C4-2B (cell line): ENCODE data around the gene LMF1.

Experiments used
- H3K27ac ChIP-seq: fragments of 450-650 bp; 2 replicates; pipeline ENCODE4 v1.5.1; 2017
- ZFX ChIP-seq: fragments of 450-650 bp; IDR thresholded peaks from 2 replicates; pipeline ENCODE4 v1.6.1; 2017
- TF ChIP-seq, protein P1 (sequence below): fragments of 450-650 bp; conservative IDR thresholded peaks from 2 replicates; pipeline ENCODE4 v1.5.1; 2017; ENCODE audit warnings: mild to moderate bottlenecking

The LMF1 gene

DNA sequence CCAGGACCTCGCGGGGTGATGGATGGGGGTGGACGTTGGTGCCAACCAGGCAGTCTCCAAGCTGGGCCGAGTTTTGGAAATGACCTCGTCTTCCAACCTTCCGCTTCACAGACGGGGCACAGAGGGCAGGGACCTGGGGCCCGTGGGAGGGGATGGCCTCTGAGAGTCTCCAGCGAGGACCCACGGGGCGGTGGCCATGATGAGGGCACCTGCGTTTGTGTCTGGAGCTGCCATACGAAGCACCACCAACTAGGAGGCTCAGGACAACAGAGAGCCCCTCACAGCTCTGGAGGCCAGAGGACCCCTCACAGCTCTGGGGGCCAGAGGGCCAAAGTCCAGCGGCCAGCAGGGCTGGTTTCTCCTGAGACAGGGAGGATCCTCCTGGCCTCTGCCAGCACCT is 37.3 kb upstream of the LMF1 start:
- TF ChIP-seq, protein P1, sequence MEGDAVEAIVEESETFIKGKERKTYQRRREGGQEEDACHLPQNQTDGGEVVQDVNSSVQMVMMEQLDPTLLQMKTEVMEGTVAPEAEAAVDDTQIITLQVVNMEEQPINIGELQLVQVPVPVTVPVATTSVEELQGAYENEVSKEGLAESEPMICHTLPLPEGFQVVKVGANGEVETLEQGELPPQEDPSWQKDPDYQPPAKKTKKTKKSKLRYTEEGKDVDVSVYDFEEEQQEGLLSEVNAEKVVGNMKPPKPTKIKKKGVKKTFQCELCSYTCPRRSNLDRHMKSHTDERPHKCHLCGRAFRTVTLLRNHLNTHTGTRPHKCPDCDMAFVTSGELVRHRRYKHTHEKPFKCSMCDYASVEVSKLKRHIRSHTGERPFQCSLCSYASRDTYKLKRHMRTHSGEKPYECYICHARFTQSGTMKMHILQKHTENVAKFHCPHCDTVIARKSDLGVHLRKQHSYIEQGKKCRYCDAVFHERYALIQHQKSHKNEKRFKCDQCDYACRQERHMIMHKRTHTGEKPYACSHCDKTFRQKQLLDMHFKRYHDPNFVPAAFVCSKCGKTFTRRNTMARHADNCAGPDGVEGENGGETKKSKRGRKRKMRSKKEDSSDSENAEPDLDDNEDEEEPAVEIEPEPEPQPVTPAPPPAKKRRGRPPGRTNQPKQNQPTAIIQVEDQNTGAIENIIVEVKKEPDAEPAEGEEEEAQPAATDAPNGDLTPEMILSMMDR = no peak
- no peak for TF ChIP-seq ZFX
- H3K27ac ChIP-seq = no peak overlapping the region

DNA sequence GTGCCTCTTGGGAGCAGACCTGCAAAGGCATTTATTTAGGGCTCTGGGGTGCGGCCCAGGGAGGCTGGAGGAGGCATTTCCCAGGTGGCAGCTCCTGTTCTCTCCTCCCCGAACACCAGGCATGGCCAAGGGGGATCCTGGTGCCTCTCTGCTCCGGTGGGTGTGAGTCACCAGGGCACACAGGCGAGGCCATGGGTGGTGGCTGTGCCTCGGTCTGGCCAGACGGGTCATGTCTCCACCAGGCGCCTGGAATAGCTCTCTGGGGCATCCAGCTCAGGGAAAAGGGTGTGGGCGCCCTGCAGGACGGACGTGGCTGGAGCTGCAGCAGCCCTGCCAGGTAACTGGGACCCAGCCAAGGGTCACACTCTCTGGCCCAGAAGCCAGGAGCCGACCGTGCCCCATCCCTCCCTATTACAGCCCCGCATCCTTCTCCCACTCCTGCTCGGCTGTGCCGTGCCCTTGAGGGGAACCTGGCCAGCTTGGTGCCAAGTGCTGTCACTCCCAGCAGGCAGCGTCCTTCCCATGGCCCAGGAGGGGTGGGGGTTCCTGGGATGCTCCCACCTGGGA is 36.6 kb upstream of the LMF1 start:
- no peak overlapping the region for H3K27ac ChIP-seq
- TF ChIP-seq, protein P1 = no peak
- TF ChIP-seq ZFX = no peak

DNA sequence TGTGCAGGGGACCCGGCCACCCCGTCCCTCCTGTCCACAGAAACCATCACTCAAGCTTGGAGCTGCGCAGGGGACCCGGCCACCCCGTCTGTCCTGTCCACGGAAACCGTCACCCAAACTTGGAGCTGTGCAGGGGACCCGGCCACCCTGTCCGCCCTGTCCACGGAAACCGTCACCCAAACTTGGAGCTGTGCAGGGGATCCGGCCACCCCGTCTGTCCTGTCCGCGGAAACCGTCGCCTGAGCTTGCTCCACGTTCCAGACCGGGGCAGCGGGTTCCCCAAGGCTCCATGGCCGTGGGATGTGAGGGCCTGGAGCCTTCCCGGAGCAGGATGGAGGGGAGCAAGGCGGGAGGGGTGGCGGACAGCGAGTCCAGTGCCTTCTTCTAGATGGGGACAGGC is 36.0 kb upstream of the LMF1 start:
- TF ChIP-seq, protein P1 = no peak
- TF ChIP-seq ZFX = no peak
- H3K27ac ChIP-seq = no peak overlapping the region

- TF ChIP-seq, protein P1 = no peak
- no peak for TF ChIP-seq ZFX
These were observed 34.5 kb upstream of the LMF1 start for GRCh38 chr16:1005286-1005685.

DNA sequence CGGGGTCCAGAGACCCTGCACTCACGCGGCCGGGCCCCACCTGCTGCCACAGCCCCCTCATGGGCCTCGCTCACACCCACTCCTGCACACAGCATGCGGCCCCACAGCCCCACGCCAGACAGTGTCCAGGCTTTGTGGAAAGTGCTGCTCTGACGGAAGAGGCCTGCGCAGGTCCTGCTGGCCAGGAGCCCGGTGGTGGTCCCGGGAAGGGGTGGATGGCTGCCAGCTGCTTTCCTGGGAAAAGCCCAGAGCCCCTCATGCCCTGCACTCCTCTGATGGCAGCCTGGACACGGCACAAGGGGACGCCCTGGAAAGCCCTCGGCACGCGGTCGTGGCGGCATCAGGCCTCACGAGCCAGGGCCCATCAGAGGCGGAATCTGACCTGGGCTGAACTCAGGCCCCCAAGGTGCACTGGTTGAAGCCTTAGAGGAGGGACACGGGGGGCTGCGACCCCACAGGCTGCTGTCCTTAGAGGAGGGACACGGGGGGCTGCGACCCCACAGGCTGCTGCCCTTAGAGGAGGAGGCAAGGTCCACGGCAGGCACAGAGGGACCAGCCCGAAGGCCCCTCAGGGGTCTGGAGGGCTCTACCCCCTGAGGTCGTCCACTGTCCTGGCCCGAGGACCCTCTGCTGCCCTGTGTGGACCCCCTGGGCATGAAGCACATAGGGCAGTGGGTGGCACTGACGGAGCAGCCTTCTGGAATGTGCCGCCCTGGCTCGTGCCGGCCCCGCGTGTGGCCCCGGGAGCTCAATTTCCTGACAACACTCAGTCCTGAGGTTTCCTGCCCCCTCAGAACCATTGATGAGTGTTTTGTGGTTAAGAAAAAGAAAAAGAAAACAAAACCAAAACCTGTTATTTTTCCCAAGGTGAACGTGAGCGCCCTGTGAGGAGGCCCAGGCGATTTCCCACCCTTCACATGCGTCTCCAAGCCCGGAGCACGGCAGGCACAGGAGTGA is 32.9 kb upstream of the LMF1 start:
- no peak overlapping the region for H3K27ac ChIP-seq
- no peak for TF ChIP-seq ZFX
- TF ChIP-seq, protein P1 = no peak

More at GRCh38 chr16:1005286-1005685, 34.5 kb upstream of the LMF1 start:
- no peak overlapping the region for H3K27ac ChIP-seq

- no peak overlapping the region for H3K27ac ChIP-seq
- TF ChIP-seq ZFX = no peak
- TF ChIP-seq, protein P1 = no peak
These were observed 31.8 kb upstream of the LMF1 start for GRCh38 chr16:1002399-1003166.
